Right cardiac atrium (tissue), 5 donors: ENCODE results near the gene ZNF678. TPM values are rescaled to one million over a fixed set of nuclear protein-coding genes. Genes with fewer than 3 reads are reported as not detected.

Experiments used
- ATAC-seq, 2 donors: fragments of 200-7000 bp; cut with Tn5 transposase; one replicate each; pipeline versions ENCODE4 v1.8.0 to v1.9.1; 2020; ENCODE audit warnings: moderate library complexity in 2 of 2, mild to moderate bottlenecking in 1 of 2
- DNase-seq, 3 donors: peaks; one replicate each; pipeline ENCODE4 v3.0.0-alpha.2; 2020
- H3K27ac ChIP-seq: one replicate; pipeline ENCODE4 v1.5.1; 2013; ENCODE audit warnings: mild to moderate bottlenecking, low read length, control low read depth, moderate library complexity
- H3K27me3 ChIP-seq: one replicate; pipeline ENCODE4 v1.6.1; 2013; ENCODE audit not compliant: control insufficient read depth, insufficient read depth
- H3K4me1 ChIP-seq: one replicate; pipeline ENCODE4 v1.6.1; 2013; ENCODE audit warnings: low read length; ENCODE audit not compliant: control insufficient read depth, insufficient read depth
- H3K4me3 ChIP-seq: one replicate; pipeline ENCODE4 v1.5.1; 2013; ENCODE audit warnings: low read length, control low read depth
- H3K9me3 ChIP-seq: one replicate; pipeline ENCODE4 v1.6.1; 2013; ENCODE audit warnings: low read length; ENCODE audit not compliant: control insufficient read depth
- whole genome bisulfite sequencing: extraction: QIAGEN DNeasy Blood & Tissue Kit; methylation state at CpG from one replicate; pipeline ENCODE4 v1.1.7; 2013; 5-methylcytosine and 5-hydroxymethylcytosine counted together
- intact Hi-C, 4 donors: fragments of 100-400 bp; cut with DNase I; formaldehyde crosslinking; loops; one replicate each; pipeline versions ENCODE4 v1.11.0 to v1.14.0; 2022 to 2023
- polyA plus RNA-seq: library from polyadenylated mRNA; stranded (reverse); fragments of 200-250 nt; gene quantifications from one replicate; pipeline ENCODE4 v1.2.3, GENCODE V29; 2013
- total RNA-seq, 4 donors: library from RNA; stranded (reverse); fragmentation: NEBNext Ultra II Directional; extraction: Animal tissue kit (Norgen Biotek cat#: 25700); gene quantifications; one replicate each; pipeline ENCODE4 v1.2.1, GENCODE V29; 2021
- donor health status: healthy with polysubstance abuse.
- donor health status: DM: no; HTN: yes; CAD: no.
- donor health status: DM: no; HTN: no; CAD: no.
- donor health status: DM: no; HTN: yes; CAD: no; lungs with severe emphysema.
- donor health status: DM: yes; HTN: yes; CAD: no.

ZNF678 gene
- total and polyA plus RNA-seq, 5 donors: 0.95 to 6.1 (median 3.5) TPM

DNA sequence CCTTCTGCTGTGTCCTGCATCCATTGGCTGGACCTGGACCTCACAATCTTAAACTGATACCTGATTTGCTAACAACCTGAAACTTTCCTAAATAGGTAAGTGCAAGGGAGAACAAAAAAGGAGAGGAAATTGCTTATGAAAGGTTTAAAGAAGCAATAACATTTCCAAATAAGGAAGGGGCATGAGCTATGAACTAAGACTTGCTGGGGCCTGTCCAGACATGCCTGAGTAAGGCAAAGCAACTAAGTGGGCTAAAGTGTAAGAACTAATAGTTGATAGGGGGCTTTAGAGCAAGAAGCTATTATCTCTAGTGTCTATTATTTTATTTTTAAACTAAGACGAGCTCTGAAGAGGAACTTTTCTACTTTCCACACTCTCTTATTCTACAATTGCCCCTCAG lies 160.1 kb downstream of the ZNF678 start:
- intact Hi-C loops: loop anchor here in 1 of 4 donors (10.0 kb wide), 1 partner anchor 159 kb away; the partner anchor contains the start of gene ZNF678

DNA sequence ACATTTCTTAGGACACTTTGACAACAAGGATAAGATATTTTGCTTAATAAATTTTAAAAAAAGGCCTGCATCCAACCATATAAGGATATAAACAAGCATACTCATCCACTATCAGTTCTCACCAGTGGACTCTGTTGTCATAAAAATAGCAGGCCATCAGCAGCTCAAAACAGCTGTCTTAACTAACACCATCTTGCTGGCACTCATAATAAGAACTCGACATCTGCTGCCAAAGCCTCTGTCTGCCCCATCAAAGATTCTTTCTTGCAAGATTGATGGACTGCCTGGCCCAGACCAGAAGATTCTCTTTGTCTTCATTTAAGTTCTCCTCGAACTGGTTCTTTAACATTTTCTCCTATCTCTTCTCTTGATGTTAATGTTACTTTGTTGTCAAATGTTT lies 161.7 kb downstream of the ZNF678 start:
- no peak overlapping the region for H3K4me3 ChIP-seq
- H3K4me1 ChIP-seq: peaks cover 8% of the 10 kb centered on the region
- DNase-seq (no peak), ATAC-seq (no peak)
- WGBS: 33% methylated on average over 2 of the region's 2 CpGs
- no peaks in the 10 kb centered on the region for H3K27me3 ChIP-seq
- H3K27ac ChIP-seq: no peak overlapping the region
- H3K9me3 ChIP-seq: peaks cover 5% of the 10 kb centered on the region
- intact Hi-C loops: loop anchor here in 1 of 4 donors (10.0 kb wide), 1 partner anchor 160 kb away; the partner anchor contains the start of gene ZNF678

More for the DNA sequence above, 160.1 kb downstream of the ZNF678 start:
- H3K4me3 ChIP-seq: no peak overlapping the region
- peaks cover 10% of the 10 kb centered on the region for H3K9me3 ChIP-seq
- no peaks in the 10 kb centered on the region for H3K4me1 ChIP-seq
- ATAC-seq (no peak), DNase-seq (no peak)
- no peak overlapping the region for H3K27ac ChIP-seq
- no peaks in the 10 kb centered on the region for H3K27me3 ChIP-seq
- WGBS: 65% methylated on average over 1 of the region's 1 CpG

DNA sequence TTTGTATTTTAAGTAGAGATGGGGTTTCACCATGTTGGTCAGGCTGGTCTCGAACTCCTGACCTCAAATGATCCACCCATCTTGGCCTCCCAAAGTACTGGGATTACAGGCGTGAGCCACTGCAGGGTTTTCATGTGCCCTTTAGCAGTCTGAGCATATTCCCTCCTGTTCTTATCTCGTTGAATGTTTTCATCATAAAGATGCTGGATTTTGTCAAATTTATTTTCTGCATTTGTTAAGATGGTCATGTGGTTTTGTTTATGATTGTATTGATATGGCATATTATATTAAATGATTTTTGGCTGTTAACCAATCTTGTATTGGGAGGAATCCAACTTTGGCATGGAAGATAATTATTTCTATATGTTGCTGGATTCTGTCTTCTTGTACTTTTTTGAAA lies 163.0 kb downstream of the ZNF678 start:
- Histone ChIP-seq H3K4me3 (no peak overlapping the region), H3K27ac (no peak overlapping the region), H3K9me3 (no peaks in the 10 kb centered on the region), H3K27me3 (no peaks in the 10 kb centered on the region), H3K4me1 (peaks cover 10% of the 10 kb centered on the region)
- intact Hi-C loops: loop anchor here in 1 of 4 donors (10.0 kb wide), 1 partner anchor 162 kb away; the partner anchor contains the start of gene ZNF678
- 86% methylated on average over 3 of the region's 3 CpGs for WGBS
- no peak for DNase-seq
- no peak for ATAC-seq

Other genes with a start within 250 kb of the ZNF678 start
- 10 to 100 TPM; 34.6 to 38.0 (median 36.8) TPM for gene CDC42BPA, start 245.1 kb upstream of the ZNF678 start, total RNA-seq
- 12.9 TPM for gene CDC42BPA, start 245.1 kb upstream of the ZNF678 start, polyA plus RNA-seq
- gene JMJD4, start 171.7 kb downstream of the ZNF678 start, total RNA-seq: 10 to 100 TPM in 1 of 4 donors, 1 to 10 TPM in 3; 7.7 to 11.5 (median 8.9) TPM
- 9.5 TPM for gene JMJD4, start 171.7 kb downstream of the ZNF678 start, polyA plus RNA-seq
- gene SNAP47, start 171.9 kb downstream of the ZNF678 start, total RNA-seq: 10 to 100 TPM; 61.6 to 91.8 (median 65.5) TPM
- gene SNAP47, start 171.9 kb downstream of the ZNF678 start, polyA plus RNA-seq: 43.1 TPM